Osteoblast (primary cell): ENCODE data around the gene ST6GAL1. TPM values are rescaled to one million over a fixed set of nuclear protein-coding genes. Genes with fewer than 3 reads are reported as not detected.

Experiments
- DNase-seq: peaks from one replicate; pipeline ENCODE4 v3.0.0; 2011; ENCODE audit warnings: low spot score, mixed read lengths; ENCODE audit not compliant: insufficient read length; ENCODE audit errors: missing footprints
- H2AFZ ChIP-seq: 2 replicates; pipeline ENCODE4 v1.6.0; 2011; ENCODE audit warnings: mild to moderate bottlenecking, low read length
- H3K27ac ChIP-seq: 2 replicates; pipeline ENCODE4 v1.5.1; 2011; ENCODE audit warnings: mild to moderate bottlenecking, low read depth, low read length, moderate library complexity
- H3K27me3 ChIP-seq: 2 replicates; pipeline ENCODE4 v1.6.0; 2012; ENCODE audit warnings: mild to moderate bottlenecking, control low read depth, inconsistent platforms, low read length, moderate library complexity; ENCODE audit not compliant: insufficient read depth
- H3K36me3 ChIP-seq: 2 replicates; pipeline ENCODE4 v1.5.1; 2011; ENCODE audit warnings: mild to moderate bottlenecking, low read length, control low read depth, moderate library complexity; ENCODE audit not compliant: insufficient read depth
- H3K4me1 ChIP-seq: 2 replicates; pipeline ENCODE4 v1.5.1; 2011; ENCODE audit warnings: mild to moderate bottlenecking, low read length, control low read depth, moderate library complexity; ENCODE audit not compliant: insufficient read depth
- H3K4me2 ChIP-seq: 2 replicates; pipeline ENCODE4 v1.6.0; 2011; ENCODE audit warnings: mild to moderate bottlenecking, low read length; ENCODE audit not compliant: insufficient read depth
- H3K4me3 ChIP-seq: fragments of 200-600 bp; sonication (generic); 3 replicates; pipeline ENCODE4 v1.5.1; 2012; ENCODE audit warnings: mild to moderate bottlenecking, low read length, inconsistent platforms; ENCODE audit not compliant: insufficient read depth
- H3K79me2 ChIP-seq: 2 replicates; pipeline ENCODE4 v1.6.0; 2012; ENCODE audit warnings: mild to moderate bottlenecking, low read length, control low read depth, inconsistent platforms; ENCODE audit not compliant: insufficient read depth
- H3K9me3 ChIP-seq: 2 replicates; pipeline ENCODE4 v1.5.1; 2011; ENCODE audit warnings: low read depth, low read length, control low read depth
- H4K20me1 ChIP-seq: 2 replicates; pipeline ENCODE4 v1.6.0; 2012; ENCODE audit warnings: mild to moderate bottlenecking, low read length, control low read depth; ENCODE audit not compliant: insufficient read depth
- CTCF ChIP-seq: IDR thresholded peaks from 2 replicates; pipeline ENCODE4 v1.5.1; 2011; ENCODE audit warnings: mild to moderate bottlenecking, low read depth, low read length, moderate library complexity; ENCODE audit errors: extremely low read depth
- total RNA-seq: library from RNA; depleted of rRNA; stranded (reverse); fragments of >200 nt; gene quantifications from 2 replicates; pipeline ENCODE4 v1.2.3, GENCODE V29; 2012

The ST6GAL1 gene
- total RNA-seq, 1 donor = 8.0 TPM

- H3K9me3 ChIP-seq = no peaks in the 10 kb centered on the region
- H3K79me2 ChIP-seq = no peaks in the 10 kb centered on the region
- no peaks in the 10 kb centered on the region for H3K27me3 ChIP-seq
- no peaks in the 10 kb centered on the region for H4K20me1 ChIP-seq
- no peak for TF ChIP-seq CTCF
- no peak overlapping the region for H3K27ac ChIP-seq
- no peak overlapping the region for H3K4me2 ChIP-seq
- H3K36me3 ChIP-seq = no peaks in the 10 kb centered on the region
- H3K4me3 ChIP-seq = no peak overlapping the region
- DNase-seq = no peak
- no peaks in the 10 kb centered on the region for H3K4me1 ChIP-seq
- no peak overlapping the region for H2AFZ ChIP-seq
Measured at GRCh38 chr3:187076297-187076696, 146.0 kb downstream of the ST6GAL1 start.

GRCh38 chr3:187077085-187077484 is 146.8 kb downstream of the ST6GAL1 start:
- TF ChIP-seq CTCF = no peak
- Histone ChIP-seq H3K4me1 (no peaks in the 10 kb centered on the region), H3K27me3 (no peaks in the 10 kb centered on the region), H3K27ac (no peak overlapping the region), H3K4me2 (no peak overlapping the region), H2AFZ (no peak overlapping the region), H3K79me2 (no peaks in the 10 kb centered on the region), H4K20me1 (no peaks in the 10 kb centered on the region), H3K36me3 (no peaks in the 10 kb centered on the region), H3K9me3 (no peaks in the 10 kb centered on the region), H3K4me3 (no peak overlapping the region)
- DNase-seq = no peak

- Histone ChIP-seq H3K27ac (no peak overlapping the region), H3K4me3 (no peak overlapping the region), H3K27me3 (no peaks in the 10 kb centered on the region), H3K4me2 (no peak overlapping the region), H2AFZ (no peak overlapping the region), H3K36me3 (no peaks in the 10 kb centered on the region), H3K4me1 (no peaks in the 10 kb centered on the region), H3K79me2 (no peaks in the 10 kb centered on the region), H3K9me3 (no peaks in the 10 kb centered on the region), H4K20me1 (no peaks in the 10 kb centered on the region)
- no peak for TF ChIP-seq CTCF
- no peak for DNase-seq
Measured at GRCh38 chr3:187077537-187077936, 147.2 kb downstream of the ST6GAL1 start.

GRCh38 chr3:187079090-187080022 is 149.0 kb downstream of the ST6GAL1 start:
- Histone ChIP-seq H3K9me3 (no peaks in the 10 kb centered on the region), H3K4me1 (no peaks in the 10 kb centered on the region), H2AFZ (no peak overlapping the region), H3K79me2 (no peaks in the 10 kb centered on the region), H3K27ac (no peak overlapping the region), H3K27me3 (no peaks in the 10 kb centered on the region), H3K4me2 (no peak overlapping the region), H3K36me3 (no peaks in the 10 kb centered on the region), H4K20me1 (no peaks in the 10 kb centered on the region), H3K4me3 (no peak overlapping the region)
- no peak for TF ChIP-seq CTCF
- no peak for DNase-seq
